Ectodermal cell (in vitro differentiated cells): ENCODE data around the gene TMEM163.

Experiments
- H3K27ac ChIP-seq: 2 replicates; pipeline ENCODE4 v1.7.0; 2013; ENCODE audit warnings: mild to moderate bottlenecking, low read depth, low read length; ENCODE audit not compliant: insufficient read depth, poor library complexity, severe bottlenecking
- H3K27me3 ChIP-seq: 2 replicates; pipeline ENCODE4 v1.7.0; 2013; ENCODE audit warnings: mild to moderate bottlenecking, low read length; ENCODE audit not compliant: insufficient read depth, control insufficient read depth, poor library complexity, severe bottlenecking
- H3K36me3 ChIP-seq: one replicate; pipeline ENCODE4 v1.7.0; 2013; ENCODE audit warnings: low read length; ENCODE audit not compliant: control insufficient read depth, insufficient read depth
- H3K4me1 ChIP-seq: one replicate; pipeline ENCODE4 v1.7.0; 2013; ENCODE audit warnings: low read length; ENCODE audit not compliant: control insufficient read depth, insufficient read depth
- H3K4me3 ChIP-seq: 2 replicates; pipeline ENCODE4 v1.7.0; 2013; ENCODE audit warnings: low read depth, low read length, control low read depth; ENCODE audit not compliant: insufficient read depth
- H3K9me3 ChIP-seq: 2 replicates; pipeline ENCODE4 v1.7.0; 2013; ENCODE audit warnings: mild to moderate bottlenecking, low read length, moderate library complexity; ENCODE audit not compliant: control insufficient read depth
- WGBS, 2 experiments: methylation state at CpG; one replicate each; pipeline ENCODE4 v1.1.7; 2013; ENCODE audit warnings: missing lambda C conversion rate in 2 of 2; 5-methylcytosine and 5-hydroxymethylcytosine counted together

Gene TMEM163

DNA sequence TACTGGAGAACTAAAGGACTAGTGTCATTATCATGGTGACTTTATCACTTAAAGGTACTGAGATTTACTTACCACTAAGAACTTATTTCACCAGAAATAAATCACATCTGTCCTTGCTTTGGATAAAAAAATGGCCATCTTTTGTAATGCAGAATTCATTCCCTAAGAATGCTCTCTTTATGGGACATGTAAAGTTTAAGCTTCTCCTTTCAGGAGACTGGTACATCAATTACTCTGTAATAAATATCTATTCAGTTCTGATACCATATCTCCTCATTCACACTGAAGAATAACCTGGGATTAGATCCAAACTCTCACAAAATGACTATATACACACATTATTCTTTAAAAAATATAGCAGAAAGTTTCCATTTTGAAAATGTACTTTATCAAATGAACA is 24.4 kb downstream of the TMEM163 start:
- Histone ChIP-seq H3K36me3 (no peaks in the 10 kb centered on the region), H3K4me3 (no peak overlapping the region), H3K4me1 (no peaks in the 10 kb centered on the region), H3K27me3 (no peaks in the 10 kb centered on the region), H3K9me3 (no peaks in the 10 kb centered on the region), H3K27ac (no peak overlapping the region)

GRCh38 chr2:134693359-134694330 is 25.2 kb downstream of the TMEM163 start:
- H3K9me3 ChIP-seq: no peaks in the 10 kb centered on the region
- 93 to 95% methylated on average over 6 of the region's 6 CpGs for WGBS, 2 experiments

GRCh38 chr2:134692499-134692898 is 26.3 kb downstream of the TMEM163 start:
- H3K9me3 ChIP-seq: no peaks in the 10 kb centered on the region

More at GRCh38 chr2:134693359-134694330, 25.2 kb downstream of the TMEM163 start:
- H3K27ac ChIP-seq: no peak overlapping the region
- H3K4me1 ChIP-seq: no peaks in the 10 kb centered on the region
- H3K27me3 ChIP-seq: no peaks in the 10 kb centered on the region
- H3K36me3 ChIP-seq: no peaks in the 10 kb centered on the region
- H3K4me3 ChIP-seq: no peak overlapping the region

GRCh38 chr2:134690629-134691215 is 28.1 kb downstream of the TMEM163 start:
- WGBS, 2 experiments: 86 to 94% methylated on average over 6 of the region's 6 CpGs
- H3K36me3 ChIP-seq: no peaks in the 10 kb centered on the region
- no peak overlapping the region for H3K27ac ChIP-seq
- H3K4me3 ChIP-seq: no peak overlapping the region
- no peaks in the 10 kb centered on the region for H3K27me3 ChIP-seq
- no peaks in the 10 kb centered on the region for H3K4me1 ChIP-seq
- no peaks in the 10 kb centered on the region for H3K9me3 ChIP-seq

More at GRCh38 chr2:134692499-134692898, 26.3 kb downstream of the TMEM163 start:
- Histone ChIP-seq H3K4me1 (no peaks in the 10 kb centered on the region), H3K4me3 (no peak overlapping the region), H3K27ac (no peak overlapping the region), H3K27me3 (no peaks in the 10 kb centered on the region), H3K36me3 (no peaks in the 10 kb centered on the region)
- 86% methylated on average over 5 of the region's 5 CpGs for WGBS, 2 experiments

DNA sequence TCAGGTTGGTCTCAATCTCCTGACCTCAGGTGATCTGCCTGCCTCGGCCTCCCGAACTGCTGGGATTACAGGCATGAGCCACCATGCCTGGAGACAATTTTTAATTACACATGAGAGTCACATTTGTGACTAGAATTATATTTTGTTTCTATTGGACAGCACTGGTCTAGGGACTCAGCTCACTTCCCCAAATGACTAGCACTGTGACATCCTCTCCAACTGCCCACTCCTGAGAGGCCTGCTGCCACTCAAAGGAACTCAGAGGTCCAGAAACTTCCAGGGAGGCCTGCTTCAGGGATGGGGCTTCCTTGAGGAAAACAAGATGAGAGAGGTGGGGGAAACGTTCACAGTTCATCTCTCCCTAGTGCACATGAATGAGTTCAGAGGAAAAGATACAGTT is 29.5 kb downstream of the TMEM163 start:
- no peaks in the 10 kb centered on the region for H3K36me3 ChIP-seq
- no peak overlapping the region for H3K4me3 ChIP-seq
- H3K4me1 ChIP-seq: no peaks in the 10 kb centered on the region
- H3K27me3 ChIP-seq: no peaks in the 10 kb centered on the region
- no peaks in the 10 kb centered on the region for H3K9me3 ChIP-seq
- H3K27ac ChIP-seq: no peak overlapping the region
- WGBS, 2 experiments: 85 to 91% methylated on average over 3 of the region's 3 CpGs

DNA sequence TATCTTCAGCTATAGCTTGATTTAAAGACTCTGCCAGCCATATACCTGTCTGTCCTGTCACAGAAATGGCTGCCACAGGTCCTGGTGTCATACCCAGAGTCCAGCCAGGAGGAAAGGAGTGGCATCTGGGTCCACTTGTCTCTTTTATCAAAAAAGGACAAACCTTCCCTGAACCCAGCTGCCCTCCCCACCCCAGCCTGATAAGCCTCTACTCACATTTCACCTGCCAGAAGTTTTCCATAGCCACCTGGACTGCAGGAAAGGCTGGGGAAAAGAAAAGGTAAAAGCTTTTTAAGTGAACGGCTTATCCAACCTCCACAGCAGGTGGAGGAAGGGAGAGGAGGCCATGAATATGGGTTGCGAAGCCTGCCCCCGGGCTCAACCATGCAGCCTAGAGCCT is 32.8 kb downstream of the TMEM163 start:
- Histone ChIP-seq H3K27ac (no peak overlapping the region), H3K9me3 (no peaks in the 10 kb centered on the region), H3K27me3 (no peaks in the 10 kb centered on the region), H3K4me3 (no peak overlapping the region), H3K4me1 (no peaks in the 10 kb centered on the region), H3K36me3 (no peaks in the 10 kb centered on the region)
- 82 to 89% methylated on average over 3 of the region's 3 CpGs for WGBS, 2 experiments

GRCh38 chr2:134683561-134684112 is 35.2 kb downstream of the TMEM163 start:
- no peaks in the 10 kb centered on the region for H3K4me1 ChIP-seq
- no peak overlapping the region for H3K27ac ChIP-seq
- H3K27me3 ChIP-seq: no peaks in the 10 kb centered on the region
- H3K9me3 ChIP-seq: no peaks in the 10 kb centered on the region
- no peaks in the 10 kb centered on the region for H3K36me3 ChIP-seq
- 89 to 93% methylated on average over 2 of the region's 2 CpGs for WGBS, 2 experiments
- no peak overlapping the region for H3K4me3 ChIP-seq

DNA sequence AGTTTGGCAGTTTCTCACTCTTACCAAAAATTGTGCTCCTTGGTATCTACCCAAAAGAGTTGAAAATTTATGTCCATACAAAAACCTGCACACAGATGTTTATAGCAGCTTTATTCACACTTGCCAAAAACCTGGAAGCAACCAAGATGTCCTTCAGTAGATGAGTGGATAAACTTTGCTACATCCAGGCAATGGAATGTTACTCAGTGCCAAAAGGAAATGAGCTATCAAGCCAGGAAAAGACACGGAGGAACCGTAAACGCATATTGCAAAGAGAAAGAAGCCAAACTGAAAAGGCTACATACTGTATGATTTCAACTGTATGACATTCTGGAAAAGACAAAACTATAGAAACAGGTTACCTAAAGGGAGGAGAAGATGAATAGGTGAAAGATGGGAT is 36.1 kb downstream of the TMEM163 start:
- Histone ChIP-seq H3K36me3 (no peaks in the 10 kb centered on the region), H3K4me1 (no peaks in the 10 kb centered on the region), H3K9me3 (no peaks in the 10 kb centered on the region), H3K27ac (no peak overlapping the region), H3K4me3 (no peak overlapping the region), H3K27me3 (no peaks in the 10 kb centered on the region)
- 93 to 98% methylated on average over 3 of the region's 3 CpGs for WGBS, 2 experiments

GRCh38 chr2:134681201-134681600 is 37.6 kb downstream of the TMEM163 start:
- H3K9me3 ChIP-seq: no peaks in the 10 kb centered on the region
- H3K4me3 ChIP-seq: no peak overlapping the region
- no peaks in the 10 kb centered on the region for H3K4me1 ChIP-seq
- 88 to 93% methylated on average over 8 of the region's 8 CpGs for WGBS, 2 experiments
- no peaks in the 10 kb centered on the region for H3K27me3 ChIP-seq
- no peaks in the 10 kb centered on the region for H3K36me3 ChIP-seq
- no peak overlapping the region for H3K27ac ChIP-seq

- 91 to 96% methylated on average over 6 of the region's 6 CpGs for WGBS, 2 experiments
- H3K4me3 ChIP-seq: no peak overlapping the region
These were observed 39.1 kb downstream of the TMEM163 start for GRCh38 chr2:134679745-134680144.

More at GRCh38 chr2:134679745-134680144, 39.1 kb downstream of the TMEM163 start:
- no peaks in the 10 kb centered on the region for H3K4me1 ChIP-seq
- H3K36me3 ChIP-seq: no peaks in the 10 kb centered on the region
- no peak overlapping the region for H3K27ac ChIP-seq
- H3K27me3 ChIP-seq: no peaks in the 10 kb centered on the region
- H3K9me3 ChIP-seq: no peaks in the 10 kb centered on the region
